ENCODE data around the gene MYBPC2.
A peak's percentile ranks its signal among the peaks of the same experiment; 100 is the strongest.

The MYBPC2 gene

GRCh38 chr19:50501568-50502475, 69.1 kb downstream of the MYBPC2 start:
- no peak for DNase-seq

DNA sequence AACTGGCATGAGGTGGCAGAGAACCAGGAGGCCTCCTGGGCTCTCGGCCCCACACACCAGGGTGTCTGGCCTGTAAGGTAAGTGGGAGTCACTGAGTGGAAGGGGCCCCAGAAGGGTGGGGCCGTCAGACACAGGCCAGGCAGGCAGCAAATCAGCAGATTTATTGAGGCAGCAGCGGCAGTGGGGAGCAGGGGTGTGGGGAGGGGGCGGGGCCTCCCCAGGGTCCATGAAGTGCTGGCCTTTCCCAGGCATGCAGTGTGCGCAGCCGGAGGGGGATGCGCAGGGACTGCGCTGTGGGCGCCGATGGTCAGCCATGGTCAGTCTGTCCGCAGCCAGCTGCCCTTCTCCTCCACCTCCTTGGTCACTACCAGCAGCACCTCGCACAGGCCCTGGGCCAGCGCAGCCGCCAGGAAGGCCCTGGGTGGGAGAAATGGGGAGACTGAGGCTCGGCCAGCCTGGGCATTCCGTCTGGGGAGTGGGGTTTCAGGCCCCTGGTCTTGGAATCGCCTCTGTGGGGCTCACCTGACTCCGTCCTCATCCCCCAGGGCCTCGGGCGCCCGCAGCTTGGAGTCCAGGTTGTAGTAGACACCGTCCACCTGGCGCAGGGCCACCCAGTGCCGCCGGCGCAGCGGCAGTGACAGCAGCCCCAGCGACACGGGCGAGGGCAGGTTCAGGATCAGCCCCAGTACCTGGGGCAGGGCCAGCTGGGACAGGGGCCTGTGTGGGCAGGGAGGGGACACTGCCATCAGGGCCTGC, 73.3 kb downstream of the MYBPC2 start:
- no peak for DNase-seq

- DNase-seq: no peak
Observed at GRCh38 chr19:50506700-50507099, 74.0 kb downstream of the MYBPC2 start.

GRCh38 chr19:50507376-50507775, 74.7 kb downstream of the MYBPC2 start:
- DNase-seq: no peak

DNA sequence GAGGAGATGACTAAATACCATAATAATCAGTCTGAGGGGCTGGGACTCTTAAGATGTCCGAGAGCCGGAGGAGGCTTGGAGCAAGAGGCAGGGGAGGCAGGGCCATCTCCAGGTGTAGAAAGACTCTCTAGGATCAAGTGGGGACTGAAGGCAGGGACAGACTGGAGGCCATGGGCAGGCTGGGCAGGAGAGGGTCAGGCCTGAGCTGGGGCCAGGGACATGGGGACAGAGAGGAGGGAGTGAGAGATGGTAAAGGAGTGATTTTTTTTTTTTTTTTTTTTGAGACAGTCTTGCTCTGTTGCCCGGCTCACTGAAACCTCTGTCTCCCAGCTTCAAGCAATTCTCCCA, 76.1 kb downstream of the MYBPC2 start:
- DNase-seq: no peak

DNA sequence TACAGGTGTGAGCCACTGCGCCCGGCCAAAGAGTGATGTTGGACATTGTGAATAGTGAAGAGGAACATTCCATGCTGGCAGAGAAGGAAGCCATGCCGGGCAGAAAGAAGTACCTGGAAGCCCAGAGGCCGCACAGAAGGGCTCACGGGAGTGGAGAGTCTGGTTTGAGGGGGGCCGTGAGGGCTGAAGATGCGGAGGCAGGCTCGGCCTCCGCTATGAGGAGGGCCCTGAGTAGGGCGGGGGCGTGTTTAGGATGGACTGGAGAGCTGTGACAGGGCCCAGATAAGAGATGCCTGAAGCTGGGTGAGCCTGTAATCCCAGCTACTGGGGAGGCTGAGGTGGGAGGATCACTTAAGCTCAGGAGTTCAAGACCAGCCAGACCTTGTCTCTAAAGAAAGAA, 76.7 kb downstream of the MYBPC2 start:
- DNase-seq: no peak

DNA sequence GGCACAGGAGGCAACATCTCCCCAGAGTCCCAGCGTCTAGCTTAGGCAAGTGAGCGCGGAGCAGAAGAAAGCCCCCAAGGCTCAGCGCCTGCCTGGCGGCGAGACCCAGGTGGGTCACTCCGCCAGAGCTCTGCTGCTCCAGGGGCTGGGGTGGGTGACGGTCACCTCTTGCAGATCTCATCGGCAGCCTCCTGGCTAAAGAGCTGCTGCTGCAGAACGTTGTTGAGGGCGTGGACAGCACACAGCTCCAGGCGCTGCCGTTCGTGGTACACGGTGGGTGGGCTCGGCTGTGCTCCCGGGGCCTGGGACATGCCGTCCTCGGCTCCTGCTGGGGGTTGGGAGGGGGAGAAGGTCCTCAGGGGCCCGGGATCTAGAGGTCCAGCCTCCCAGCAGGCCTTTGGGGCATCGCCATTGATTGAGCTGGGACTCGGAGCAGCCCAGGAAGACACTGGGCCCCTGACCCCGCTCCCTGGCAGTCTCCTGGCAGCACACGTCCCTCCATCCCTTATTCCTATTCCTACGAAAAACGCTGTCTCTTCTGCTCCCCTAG, 77.5 kb downstream of the MYBPC2 start:
- no peak for DNase-seq

GRCh38 chr19:50510700-50511068, 78.0 kb downstream of the MYBPC2 start:
- no peak for DNase-seq

DNA sequence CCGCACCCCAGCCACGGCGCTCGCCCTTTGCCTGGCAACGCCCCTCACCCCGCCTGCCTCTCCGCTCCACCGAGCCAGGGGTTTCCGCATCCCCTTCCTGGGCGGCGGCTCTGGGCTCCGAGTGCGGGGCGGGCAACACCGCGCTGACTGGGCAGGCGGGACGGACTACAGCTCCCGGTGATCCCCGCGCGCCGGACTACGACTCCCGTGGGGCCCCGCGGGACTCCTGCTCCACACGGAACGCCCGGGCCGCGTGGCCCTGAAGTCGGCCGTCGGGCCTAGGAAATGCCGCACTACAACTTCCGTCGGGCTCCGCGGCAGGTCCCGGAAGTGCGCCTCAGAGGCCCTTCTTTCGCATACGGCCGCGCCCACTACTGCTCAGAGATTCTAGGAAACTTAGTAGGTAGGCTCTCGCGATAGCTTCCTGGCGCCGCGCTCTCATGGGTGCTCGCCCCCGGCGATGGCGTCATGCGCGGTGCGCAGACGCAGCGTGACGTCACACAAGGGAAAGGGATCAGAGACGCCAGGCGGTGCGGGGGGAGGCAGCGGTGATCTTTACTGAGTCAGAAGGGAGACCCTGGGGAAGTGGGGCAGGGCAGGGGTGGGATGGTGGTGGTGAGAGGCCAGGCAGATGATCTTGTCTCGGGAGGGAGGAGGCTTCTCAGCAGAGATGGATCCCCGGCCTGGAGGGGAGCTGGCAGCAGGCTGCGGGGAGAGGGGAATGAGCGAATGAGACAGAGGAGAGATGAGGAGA, 78.6 kb downstream of the MYBPC2 start, which contains the start of gene JOSD2:
JOSD2 (minus strand) TSS at position 123 of the 754 bp plus-strand sequence. CDS start 760 bp downstream, outside the sequence.
- DNase-seq: peak; percentile 99

- no peak for DNase-seq
Observed at GRCh38 chr19:50512112-50512998, 79.7 kb downstream of the MYBPC2 start.

GRCh38 chr19:50512999-50513745, 80.5 kb downstream of the MYBPC2 start:
- no peak for DNase-seq

- no peak for DNase-seq
Observed at GRCh38 chr19:50513746-50514345, 81.2 kb downstream of the MYBPC2 start, which contains the start of gene ASPDH. ASPDH (minus strand) TSS chr19:50513913; CDS start chr19:50513823, 90 bp downstream.

DNA sequence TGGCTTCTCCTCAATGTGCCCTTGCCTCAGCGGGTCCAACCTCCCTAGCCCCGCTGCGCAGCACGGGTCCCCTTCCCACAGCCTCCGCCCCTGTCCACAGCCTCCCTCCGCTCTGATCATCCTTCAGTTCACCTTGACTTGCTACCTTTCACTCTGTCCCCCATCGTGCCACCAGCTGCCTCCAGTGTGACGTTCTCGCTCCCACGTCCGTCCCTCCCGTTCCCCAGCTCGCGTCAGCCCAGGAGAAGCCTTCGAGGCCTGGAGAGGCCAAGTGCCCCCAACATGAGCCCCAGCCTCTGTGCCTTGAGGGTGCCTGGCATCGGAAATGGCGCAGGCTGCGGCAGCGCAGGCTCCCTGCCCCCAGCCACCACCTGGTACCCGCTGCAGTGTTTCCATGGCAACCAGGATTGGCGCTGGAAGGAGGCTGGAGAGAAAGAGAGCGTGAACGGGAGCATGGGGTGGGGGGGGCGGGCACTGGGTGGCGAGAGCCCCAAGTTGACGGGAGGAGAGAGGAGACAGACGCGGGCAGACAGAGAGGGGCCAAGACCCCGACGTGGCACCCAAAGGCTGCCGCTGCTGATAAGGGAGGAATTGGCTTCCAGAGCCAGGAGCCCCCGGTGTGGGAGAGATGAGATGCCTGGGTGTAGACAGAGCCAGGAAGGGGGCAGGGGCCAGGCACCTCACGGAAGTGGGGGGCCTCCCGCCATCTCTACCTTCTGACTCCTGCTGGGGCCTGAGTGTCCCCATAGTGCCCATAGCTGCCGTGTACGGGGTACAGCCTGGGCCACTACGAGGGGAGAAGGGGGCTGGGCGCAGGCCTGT, 81.9 kb downstream of the MYBPC2 start:
- no peak for DNase-seq

DNA sequence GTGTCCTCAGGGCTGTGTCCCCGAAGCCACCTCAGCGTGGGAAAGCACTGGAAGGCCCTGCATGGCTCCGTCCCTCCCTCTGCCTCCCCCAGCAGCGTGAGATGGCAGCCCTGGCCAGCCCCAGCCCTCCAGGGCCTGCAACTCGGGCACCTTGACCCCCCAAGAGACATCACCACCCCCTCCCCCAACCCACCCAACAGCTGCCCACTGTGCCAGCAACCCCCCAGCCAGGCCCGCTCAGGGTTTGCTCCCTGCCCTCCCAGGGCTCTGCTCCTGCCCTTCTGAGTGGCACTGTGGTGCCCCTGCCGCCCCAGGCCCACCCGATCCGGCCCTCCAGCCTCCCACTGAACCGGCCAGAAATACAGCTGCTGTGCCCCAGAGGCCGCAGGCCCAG, 82.5 kb downstream of the MYBPC2 start:
- DNase-seq: no peak
